SU-DHL-6 (cell line): ENCODE results near the gene TNS3.

Experiments
- H2AFZ ChIP-seq: fragments of 200-600 bp; sonication (generic); 2 replicates; pipeline ENCODE4 v1.6.1; 2014; ENCODE audit warnings: low read depth, mild to moderate bottlenecking, moderate library complexity, mixed read lengths, antibody characterized with exemption, low read length; ENCODE audit not compliant: severe bottlenecking
- H3F3A ChIP-seq: fragments of 200-600 bp; shearing (Covaris generic); 2 replicates; pipeline ENCODE4 v1.6.0; 2016; ENCODE audit warnings: antibody characterized with exemption, mild to moderate bottlenecking; ENCODE audit not compliant: insufficient read depth
- H3K27ac ChIP-seq: fragments of 200-600 bp; sonication (generic); 2 replicates; pipeline ENCODE4 v1.5.1; 2016; ENCODE audit warnings: low read depth, mild to moderate bottlenecking, low read length, moderate library complexity, mixed read lengths
- H3K27me3 ChIP-seq: fragments of 200-600 bp; sonication (generic), shearing (Covaris generic); 2 replicates; pipeline ENCODE4 v1.6.0; 2014; ENCODE audit warnings: mild to moderate bottlenecking, low read length
- H3K36me3 ChIP-seq: fragments of 200-600 bp; sonication (generic); 2 replicates; pipeline ENCODE4 v1.6.1; 2014; ENCODE audit warnings: mild to moderate bottlenecking, low read length, mixed read lengths
- H3K4me2 ChIP-seq: fragments of 300-600, 200-600 bp; shearing (Covaris generic), sonication (generic); 2 replicates; pipeline ENCODE4 v1.6.0; 2014; ENCODE audit warnings: low read length, low read depth, mild to moderate bottlenecking; ENCODE audit not compliant: poor library complexity, severe bottlenecking
- H3K4me3 ChIP-seq: fragments of 200-600 bp; sonication (generic); 2 replicates; pipeline ENCODE4 v1.5.1; 2014; ENCODE audit warnings: antibody characterized with exemption, low read length, mild to moderate bottlenecking, mixed read lengths; ENCODE audit not compliant: insufficient read depth, poor library complexity, severe bottlenecking
- H3K79me2 ChIP-seq: fragments of 200-600 bp; sonication (generic); 2 replicates; pipeline ENCODE4 v1.6.1; 2014; ENCODE audit warnings: mild to moderate bottlenecking, low read length, moderate library complexity; ENCODE audit not compliant: insufficient read depth
- H3K9ac ChIP-seq: fragments of 200-600 bp; sonication (generic); 2 replicates; pipeline ENCODE4 v1.7.0; 2014; ENCODE audit warnings: mild to moderate bottlenecking, low read length
- H3K9me2 ChIP-seq: fragments of 200-600 bp; sonication (generic); replicated peaks from 2 replicates; pipeline ENCODE4 v1.6.1; 2014; ENCODE audit warnings: low read length; ENCODE audit not compliant: insufficient read depth
- H3K9me3 ChIP-seq: fragments of 200-600 bp; sonication (generic); 2 replicates; pipeline ENCODE4 v1.6.1; 2014; ENCODE audit warnings: low read length, mixed read lengths; ENCODE audit not compliant: insufficient read depth
- H4K20me1 ChIP-seq: fragments of 200-600 bp; sonication (generic); 2 replicates; pipeline ENCODE4 v1.6.1; 2014; ENCODE audit warnings: low read depth, mild to moderate bottlenecking, antibody characterized with exemption, low read length, moderate library complexity, mixed read lengths
- CTCF ChIP-seq: fragments of 200-600 bp; sonication (generic); IDR thresholded peaks from one replicate; pipeline ENCODE4 v1.5.1; 2017; ENCODE audit warnings: antibody characterized with exemption, mild to moderate bottlenecking, low read length, moderate library complexity; ENCODE audit not compliant: insufficient read depth, poor library complexity, severe bottlenecking
- EZH2phosphoT487 ChIP-seq: fragments of 200-600 bp; sonication (generic), shearing (Covaris generic); conservative IDR thresholded peaks from 2 replicates; pipeline ENCODE4 v1.6.1; 2018; ENCODE audit warnings: mild to moderate bottlenecking, antibody characterized with exemption, low read length, moderate library complexity, mixed read lengths

The TNS3 gene

GRCh38 chr7:47454069-47454973, 127.6 kb downstream of the TNS3 start:
- Histone ChIP-seq H3F3A (no peaks in the 10 kb centered on the region), H3K9ac (no peak overlapping the region), H3K9me3 (no peaks in the 10 kb centered on the region), H3K9me2 (no peaks in the 10 kb centered on the region), H3K27ac (no peak overlapping the region), H4K20me1 (no peaks in the 10 kb centered on the region), H3K4me2 (no peak overlapping the region), H3K36me3 (no peaks in the 10 kb centered on the region), H3K79me2 (peaks cover 7% of the 10 kb centered on the region), H2AFZ (no peak overlapping the region), H3K4me3 (no peak overlapping the region), H3K27me3 (no peaks in the 10 kb centered on the region)
- TF ChIP-seq EZH2phosphoT487, result no peak

GRCh38 chr7:47453093-47454061, 128.5 kb downstream of the TNS3 start:
- peaks cover 8% of the 10 kb centered on the region for H3K79me2 ChIP-seq
- no peaks in the 10 kb centered on the region for H3F3A ChIP-seq
- no peak overlapping the region for H3K4me2 ChIP-seq
- no peak overlapping the region for H2AFZ ChIP-seq
- no peaks in the 10 kb centered on the region for H3K27me3 ChIP-seq
- H3K27ac ChIP-seq, result no peak overlapping the region
- no peaks in the 10 kb centered on the region for H3K36me3 ChIP-seq
- H4K20me1 ChIP-seq, result no peaks in the 10 kb centered on the region
- H3K4me3 ChIP-seq, result no peak overlapping the region
- TF ChIP-seq CTCF (no peak), EZH2phosphoT487 (no peak)
- H3K9ac ChIP-seq, result no peak overlapping the region
- no peaks in the 10 kb centered on the region for H3K9me3 ChIP-seq
- no peaks in the 10 kb centered on the region for H3K9me2 ChIP-seq

- no peaks in the 10 kb centered on the region for H3K27me3 ChIP-seq
- no peaks in the 10 kb centered on the region for H4K20me1 ChIP-seq
- H3K9me2 ChIP-seq, result no peaks in the 10 kb centered on the region
- no peak overlapping the region for H2AFZ ChIP-seq
- H3K36me3 ChIP-seq, result no peaks in the 10 kb centered on the region
- H3K4me2 ChIP-seq, result no peak overlapping the region
- no peaks in the 10 kb centered on the region for H3F3A ChIP-seq
- H3K9me3 ChIP-seq, result no peaks in the 10 kb centered on the region
- TF ChIP-seq CTCF (no peak), EZH2phosphoT487 (no peak)
- no peak overlapping the region for H3K9ac ChIP-seq
- peaks cover 8% of the 10 kb centered on the region for H3K79me2 ChIP-seq
- H3K27ac ChIP-seq, result no peak overlapping the region
- no peak overlapping the region for H3K4me3 ChIP-seq
Measured at GRCh38 chr7:47452715-47453092, 129.2 kb downstream of the TNS3 start.
